GM19438 (cell line): ENCODE measurements around the gene CHRD.

Source experiments
- ATAC-seq: cut with Tn5 transposase; IDR thresholded peaks from one replicate; pipeline ENCODE4 v1.9.1; 2021; ENCODE audit warnings: low read depth; ENCODE audit not compliant: unreplicated experiment

CHRD gene

DNA sequence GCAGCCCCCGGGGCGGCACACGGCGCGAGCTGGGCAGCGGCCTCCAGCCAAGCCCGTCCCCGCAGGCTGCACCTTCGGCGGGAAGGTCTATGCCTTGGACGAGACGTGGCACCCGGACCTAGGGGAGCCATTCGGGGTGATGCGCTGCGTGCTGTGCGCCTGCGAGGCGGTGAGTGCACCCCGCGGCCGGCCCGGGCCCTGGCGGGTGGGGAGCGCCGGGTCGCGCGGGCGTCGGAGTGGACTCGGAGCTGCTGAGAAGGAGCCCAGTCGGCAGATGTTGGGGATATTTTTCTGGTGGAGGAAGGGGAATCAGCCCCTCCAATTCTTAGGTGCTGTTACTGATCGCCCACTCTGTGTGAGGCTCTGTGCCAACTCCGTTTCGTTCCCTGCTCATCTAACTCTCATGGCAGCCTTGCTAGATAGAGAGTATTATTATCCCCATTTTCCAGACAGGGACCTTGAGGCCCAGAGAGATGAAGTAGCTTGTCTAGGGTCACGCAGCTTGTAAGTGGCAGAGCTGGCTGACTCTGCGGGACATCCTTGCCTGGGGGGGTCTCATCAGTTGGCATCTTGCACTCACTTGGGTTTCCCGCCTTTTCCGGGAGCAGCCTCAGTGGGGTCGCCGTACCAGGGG lies 890 bp downstream of the CHRD start:
- no peak for ATAC-seq

DNA sequence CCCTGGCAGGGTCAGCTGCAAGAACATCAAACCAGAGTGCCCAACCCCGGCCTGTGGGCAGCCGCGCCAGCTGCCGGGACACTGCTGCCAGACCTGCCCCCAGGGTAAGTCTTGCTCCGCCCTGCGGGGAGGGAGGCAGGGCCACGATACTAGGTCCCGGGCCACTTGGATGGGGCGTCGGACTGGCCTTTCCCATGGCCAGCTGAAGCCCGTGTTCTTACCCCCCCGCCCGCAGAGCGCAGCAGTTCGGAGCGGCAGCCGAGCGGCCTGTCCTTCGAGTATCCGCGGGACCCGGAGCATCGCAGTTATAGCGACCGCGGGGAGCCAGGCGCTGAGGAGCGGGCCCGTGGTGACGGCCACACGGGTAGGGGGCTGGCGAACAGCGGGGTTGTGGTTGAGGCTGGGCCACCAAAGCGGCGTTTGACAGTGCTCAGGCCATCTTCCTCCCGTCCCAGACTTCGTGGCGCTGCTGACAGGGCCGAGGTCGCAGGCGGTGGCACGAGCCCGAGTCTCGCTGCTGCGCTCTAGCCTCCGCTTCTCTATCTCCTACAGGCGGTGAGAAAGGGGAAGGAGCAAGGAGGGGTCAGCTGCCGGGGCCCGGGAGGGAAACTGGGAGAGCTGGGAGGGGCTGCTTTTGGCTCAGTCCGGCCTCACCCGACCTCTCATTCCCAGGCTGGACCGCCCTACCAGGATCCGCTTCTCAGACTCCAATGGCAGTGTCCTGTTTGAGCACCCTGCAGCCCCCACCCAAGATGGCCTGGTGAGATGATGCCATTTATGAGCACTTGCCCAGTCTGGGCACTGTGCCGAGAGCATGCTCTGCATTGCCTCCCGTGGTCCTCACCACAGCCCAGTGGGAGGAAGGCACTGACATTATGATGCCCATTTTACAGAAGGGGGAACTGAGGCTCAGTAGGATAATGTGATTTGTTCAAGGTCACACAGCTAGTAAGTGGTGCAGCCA lies 1.7 kb downstream of the CHRD start:
- ATAC-seq = no peak

DNA sequence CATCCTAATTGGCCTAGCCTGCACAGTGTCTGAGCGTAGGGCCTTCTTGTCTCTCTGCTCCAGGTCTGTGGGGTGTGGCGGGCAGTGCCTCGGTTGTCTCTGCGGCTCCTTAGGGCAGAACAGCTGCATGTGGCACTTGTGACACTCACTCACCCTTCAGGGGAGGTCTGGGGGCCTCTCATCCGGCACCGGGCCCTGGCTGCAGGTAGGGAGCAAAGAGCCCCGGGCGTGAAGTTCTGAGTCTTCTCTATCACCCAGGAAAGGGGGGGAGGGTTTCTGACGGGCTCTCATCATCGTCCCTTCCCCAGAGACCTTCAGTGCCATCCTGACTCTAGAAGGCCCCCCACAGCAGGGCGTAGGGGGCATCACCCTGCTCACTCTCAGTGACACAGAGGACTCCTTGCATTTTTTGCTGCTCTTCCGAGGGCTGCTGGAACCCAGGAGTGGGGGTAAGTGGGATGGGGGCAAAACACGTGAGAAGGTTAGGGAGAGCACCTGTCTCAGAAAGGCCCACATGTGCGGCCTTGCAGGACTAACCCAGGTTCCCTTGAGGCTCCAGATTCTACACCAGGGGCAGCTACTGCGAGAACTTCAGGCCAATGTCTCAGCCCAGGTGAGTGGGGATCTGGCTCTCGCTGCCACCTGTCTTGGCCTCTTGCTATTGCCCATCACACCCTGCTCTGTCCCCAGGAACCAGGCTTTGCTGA lies 2.6 kb downstream of the CHRD start:
- ATAC-seq = no peak

DNA sequence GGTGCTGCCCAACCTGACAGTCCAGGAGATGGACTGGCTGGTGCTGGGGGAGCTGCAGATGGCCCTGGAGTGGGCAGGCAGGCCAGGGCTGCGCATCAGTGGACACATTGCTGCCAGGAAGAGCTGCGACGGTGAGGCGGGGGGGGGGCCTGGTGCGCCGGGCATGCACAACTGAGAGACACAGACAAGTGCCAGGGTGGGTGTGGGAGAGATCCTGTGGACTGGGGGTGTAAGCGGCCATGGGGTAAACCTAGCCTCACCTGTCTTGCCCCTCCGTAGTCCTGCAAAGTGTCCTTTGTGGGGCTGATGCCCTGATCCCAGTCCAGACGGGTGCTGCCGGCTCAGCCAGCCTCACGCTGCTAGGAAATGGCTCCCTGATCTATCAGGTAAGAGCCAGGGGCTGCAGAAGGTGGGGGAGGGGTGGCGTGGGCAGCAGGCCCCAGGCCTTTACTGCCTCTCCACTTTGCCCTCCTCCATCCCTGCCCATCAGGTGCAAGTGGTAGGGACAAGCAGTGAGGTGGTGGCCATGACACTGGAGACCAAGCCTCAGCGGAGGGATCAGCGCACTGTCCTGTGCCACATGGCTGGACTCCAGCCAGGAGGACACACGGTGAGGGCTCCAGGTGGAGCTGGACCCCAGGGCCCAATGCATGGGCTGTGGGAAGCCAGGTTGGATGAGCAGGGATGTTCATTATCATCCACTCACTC lies 3.3 kb downstream of the CHRD start:
- ATAC-seq = no peak

DNA sequence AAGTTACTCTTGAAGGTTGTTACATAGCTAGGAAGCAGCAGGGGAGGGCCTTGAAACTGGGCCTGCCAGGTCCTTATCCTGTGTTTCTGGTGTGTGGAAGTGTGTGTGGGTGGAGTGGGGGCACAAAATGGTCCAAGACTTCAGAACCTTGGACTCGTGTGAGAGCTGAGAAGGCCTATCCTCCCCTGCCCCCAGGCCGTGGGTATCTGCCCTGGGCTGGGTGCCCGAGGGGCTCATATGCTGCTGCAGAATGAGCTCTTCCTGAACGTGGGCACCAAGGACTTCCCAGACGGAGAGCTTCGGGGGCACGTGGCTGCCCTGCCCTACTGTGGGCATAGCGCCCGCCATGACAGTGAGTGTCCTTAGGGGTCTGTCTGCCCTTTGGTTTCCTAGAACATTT lies 4.5 kb downstream of the CHRD start:
- no peak for ATAC-seq

DNA sequence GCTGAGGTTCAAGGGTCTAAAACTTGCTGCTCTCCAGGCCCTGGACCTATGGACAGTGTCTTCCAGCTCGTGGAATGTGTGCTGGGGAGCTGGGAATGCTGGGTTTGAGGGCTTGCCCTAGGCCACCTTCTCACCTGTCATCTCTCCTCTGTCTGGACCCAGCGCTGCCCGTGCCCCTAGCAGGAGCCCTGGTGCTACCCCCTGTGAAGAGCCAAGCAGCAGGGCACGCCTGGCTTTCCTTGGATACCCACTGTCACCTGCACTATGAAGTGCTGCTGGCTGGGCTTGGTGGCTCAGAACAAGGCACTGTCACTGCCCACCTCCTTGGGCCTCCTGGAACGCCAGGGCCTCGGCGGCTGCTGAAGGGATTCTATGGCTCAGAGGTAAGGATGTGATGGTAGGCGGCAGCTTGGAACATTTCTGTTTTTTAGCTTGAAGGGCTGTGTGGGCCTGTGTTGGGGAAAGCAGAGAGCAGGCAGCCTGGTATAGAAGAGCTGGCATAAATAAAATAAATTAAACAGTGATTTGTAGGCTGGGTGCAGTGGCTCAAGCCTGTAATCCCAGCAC lies 5.1 kb downstream of the CHRD start:
- ATAC-seq = no peak

DNA sequence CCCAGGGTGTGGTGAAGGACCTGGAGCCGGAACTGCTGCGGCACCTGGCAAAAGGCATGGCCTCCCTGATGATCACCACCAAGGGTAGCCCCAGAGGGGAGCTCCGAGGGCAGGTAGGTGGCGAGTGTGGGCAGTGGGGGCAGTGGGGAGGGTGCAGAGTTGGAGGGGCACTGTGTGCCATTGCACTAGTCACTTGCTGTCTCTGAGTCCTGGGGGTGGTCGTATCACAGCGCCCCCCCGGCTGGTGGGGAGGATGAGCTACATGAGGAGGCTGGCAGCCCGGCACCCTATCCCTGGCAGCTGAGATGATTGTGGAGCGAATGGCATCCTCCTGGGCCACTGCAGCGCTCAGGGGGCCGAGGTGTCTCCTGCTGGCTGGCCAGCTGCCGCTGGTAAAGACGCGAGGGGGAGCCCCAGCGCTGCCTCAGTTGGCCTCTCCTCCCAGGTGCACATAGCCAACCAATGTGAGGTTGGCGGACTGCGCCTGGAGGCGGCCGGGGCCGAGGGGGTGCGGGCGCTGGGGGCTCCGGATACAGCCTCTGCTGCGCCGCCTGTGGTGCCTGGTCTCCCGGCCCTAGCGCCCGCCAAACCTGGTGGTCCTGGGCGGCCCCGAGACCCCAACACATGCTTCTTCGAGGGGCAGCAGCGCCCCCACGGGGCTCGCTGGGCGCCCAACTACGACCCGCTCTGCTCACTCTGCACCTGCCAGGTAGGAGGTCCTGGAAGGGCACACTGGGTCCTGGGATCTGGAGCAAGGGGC lies 6.4 kb downstream of the CHRD start:
- ATAC-seq = no peak

DNA sequence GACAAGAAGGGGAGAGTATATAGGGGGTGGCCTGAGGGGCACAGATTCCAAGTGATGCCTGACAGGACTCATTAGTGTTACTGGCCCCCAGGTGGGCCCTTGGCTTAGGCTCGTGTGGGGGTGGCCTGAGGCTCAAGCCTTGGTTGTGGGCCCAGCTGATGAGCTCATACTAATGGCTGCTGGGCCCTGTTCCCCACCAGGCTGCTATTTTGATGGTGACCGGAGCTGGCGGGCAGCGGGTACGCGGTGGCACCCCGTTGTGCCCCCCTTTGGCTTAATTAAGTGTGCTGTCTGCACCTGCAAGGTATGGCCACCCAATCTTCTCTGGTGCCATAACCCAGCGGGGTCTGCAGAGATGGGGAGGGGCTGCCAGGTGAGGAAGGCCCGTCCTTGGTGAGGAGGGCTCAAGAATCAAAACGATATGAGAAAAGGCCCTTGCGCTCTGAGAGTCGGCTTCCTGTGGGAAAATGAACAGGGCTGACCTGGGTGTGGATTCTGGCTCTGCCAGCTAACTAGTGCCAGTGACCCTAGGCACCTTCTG lies 7.4 kb downstream of the CHRD start:
- no peak for ATAC-seq

DNA sequence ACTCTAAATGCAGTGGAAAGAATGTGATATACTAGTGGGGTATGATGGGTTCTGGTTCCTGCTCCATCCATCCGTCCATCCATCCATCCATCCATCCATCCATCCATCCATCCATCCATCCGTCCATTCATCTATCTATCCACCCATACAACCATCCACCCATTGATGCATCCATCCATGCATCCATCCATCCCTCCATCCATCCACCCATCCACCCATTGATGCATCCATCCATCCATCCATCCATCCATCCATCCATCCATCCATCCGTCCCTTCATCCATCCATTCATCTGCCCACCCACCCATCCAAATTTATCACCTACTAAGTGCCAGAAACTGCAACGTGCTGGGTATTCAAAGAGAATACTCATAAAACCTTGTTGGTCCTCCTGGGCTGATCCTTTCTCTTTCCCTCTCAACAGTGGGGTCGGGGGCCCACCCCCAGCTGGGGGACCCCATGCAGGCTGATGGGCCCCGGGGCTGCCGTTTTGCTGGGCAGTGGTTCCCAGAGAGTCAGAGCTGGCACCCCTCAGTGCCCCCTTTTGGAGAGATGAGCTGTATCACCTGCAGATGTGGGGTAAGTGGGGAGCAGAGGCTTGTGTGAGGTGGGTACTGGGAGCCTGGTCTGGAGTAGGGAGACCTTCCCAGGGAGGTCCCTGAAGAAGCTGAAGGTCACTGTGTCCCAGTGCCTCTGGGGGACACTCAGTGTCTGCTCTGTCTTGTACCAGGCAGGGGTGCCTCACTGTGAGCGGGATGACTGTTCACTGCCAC lies 8.5 kb downstream of the CHRD start:
- no peak for ATAC-seq

DNA sequence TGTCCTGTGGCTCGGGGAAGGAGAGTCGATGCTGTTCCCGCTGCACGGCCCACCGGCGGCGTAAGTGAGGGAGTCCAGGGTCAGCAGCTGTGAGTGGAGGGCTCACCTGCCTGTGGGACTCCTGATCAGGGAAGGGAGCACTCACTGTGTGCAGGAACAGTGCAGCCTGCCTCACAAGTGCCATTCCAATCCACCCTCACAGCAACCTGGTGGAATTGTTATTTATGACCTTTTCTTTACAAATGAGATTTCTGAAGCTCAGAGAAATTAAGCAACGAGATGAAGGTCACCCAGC lies 9.0 kb downstream of the CHRD start:
- no peak for ATAC-seq

DNA sequence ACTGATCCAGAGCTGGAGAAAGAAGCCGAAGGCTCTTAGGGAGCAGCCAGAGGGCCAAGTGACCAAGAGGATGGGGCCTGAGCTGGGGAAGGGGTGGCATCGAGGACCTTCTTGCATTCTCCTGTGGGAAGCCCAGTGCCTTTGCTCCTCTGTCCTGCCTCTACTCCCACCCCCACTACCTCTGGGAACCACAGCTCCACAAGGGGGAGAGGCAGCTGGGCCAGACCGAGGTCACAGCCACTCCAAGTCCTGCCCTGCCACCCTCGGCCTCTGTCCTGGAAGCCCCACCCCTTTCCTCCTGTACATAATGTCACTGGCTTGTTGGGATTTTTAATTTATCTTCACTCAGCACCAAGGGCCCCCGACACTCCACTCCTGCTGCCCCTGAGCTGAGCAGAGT lies 9.5 kb downstream of the CHRD start:
- ATAC-seq = no peak

DNA sequence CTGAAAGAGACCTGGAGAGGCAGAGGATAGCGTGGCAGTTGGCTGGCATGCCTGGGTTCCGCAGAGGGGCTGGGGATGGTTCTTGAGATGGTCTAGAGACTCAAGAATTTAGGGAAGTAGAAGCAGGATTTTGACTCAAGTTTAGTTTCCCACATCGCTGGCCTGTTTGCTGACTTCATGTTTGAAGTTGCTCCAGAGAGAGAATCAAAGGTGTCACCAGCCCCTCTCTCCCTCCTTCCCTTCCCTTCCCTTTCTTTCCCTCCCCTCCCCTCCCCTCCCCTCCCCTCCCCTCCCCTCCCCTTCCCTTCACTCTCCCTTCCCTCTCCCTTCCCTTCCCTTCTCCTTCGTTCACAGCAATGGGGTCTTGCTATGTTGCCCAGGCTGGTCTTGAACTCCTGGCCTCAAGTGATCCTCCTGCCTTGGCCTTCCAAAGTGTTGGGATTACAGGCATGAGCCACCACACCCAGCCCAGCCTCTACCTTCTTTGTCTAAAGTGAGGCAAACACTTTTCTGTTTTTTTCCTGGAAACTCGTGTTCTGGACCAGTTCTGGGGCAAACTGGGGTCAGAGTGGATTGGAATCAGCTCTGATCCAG lies 10.2 kb downstream of the CHRD start:
- ATAC-seq = no peak

DNA sequence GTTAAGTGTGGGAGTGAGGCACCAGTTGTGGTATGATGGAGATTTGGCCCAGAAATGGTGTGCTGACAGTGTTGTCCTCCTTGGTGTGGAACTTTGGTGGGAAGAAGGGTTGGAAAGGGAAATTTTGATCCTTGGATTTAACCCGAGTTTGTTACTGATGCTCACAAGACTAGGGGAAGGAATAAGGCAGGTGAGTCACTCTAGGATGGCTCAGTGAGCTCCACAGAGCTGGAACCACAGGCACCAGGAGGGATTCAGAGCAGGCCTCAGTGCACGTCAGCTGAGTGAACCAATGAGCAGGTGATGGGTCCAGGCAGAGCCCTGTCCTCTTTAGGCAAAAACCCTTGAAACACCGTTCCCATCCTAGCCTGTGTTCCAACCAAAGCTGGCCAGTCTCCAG lies 11.4 kb downstream of the CHRD start:
- no peak for ATAC-seq

DNA sequence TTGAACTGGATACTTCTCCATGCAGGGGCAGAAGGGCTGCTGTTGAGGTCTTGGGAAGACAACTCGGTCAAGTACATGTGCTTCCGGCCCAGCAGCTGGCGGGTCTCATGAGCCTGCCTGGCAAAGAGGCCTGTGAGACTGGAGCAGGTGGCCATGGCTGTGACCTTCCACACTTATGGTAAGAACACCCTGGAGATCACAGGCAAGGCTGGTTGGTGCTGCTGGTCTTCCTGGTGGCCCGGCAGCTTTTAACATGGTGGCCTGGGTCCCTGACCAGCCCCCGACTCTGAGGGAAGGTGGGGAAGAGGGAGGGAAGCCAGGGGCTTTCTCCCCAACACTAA lies 15.4 kb downstream of the CHRD start:
- ATAC-seq = no peak

DNA sequence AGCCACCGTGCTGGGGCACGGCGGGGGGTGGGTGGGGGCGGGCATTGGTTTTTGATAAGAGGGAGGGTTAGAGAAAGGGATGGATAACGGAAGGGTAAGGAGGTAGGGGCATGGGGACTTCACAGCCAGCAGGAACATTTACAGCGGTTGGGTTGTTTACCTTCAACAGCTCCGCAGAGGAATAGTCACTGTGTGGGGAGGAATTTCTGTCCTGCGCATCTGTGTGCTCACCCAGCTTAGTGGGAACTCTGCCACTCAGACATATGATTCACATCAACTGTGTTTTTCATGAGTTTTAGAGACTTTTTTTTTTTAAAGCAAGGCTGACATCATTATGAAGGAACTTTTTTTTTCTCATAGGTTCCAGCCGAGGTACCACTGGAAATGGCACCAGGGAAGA lies 19.6 kb downstream of the CHRD start:
- no peak for ATAC-seq

DNA sequence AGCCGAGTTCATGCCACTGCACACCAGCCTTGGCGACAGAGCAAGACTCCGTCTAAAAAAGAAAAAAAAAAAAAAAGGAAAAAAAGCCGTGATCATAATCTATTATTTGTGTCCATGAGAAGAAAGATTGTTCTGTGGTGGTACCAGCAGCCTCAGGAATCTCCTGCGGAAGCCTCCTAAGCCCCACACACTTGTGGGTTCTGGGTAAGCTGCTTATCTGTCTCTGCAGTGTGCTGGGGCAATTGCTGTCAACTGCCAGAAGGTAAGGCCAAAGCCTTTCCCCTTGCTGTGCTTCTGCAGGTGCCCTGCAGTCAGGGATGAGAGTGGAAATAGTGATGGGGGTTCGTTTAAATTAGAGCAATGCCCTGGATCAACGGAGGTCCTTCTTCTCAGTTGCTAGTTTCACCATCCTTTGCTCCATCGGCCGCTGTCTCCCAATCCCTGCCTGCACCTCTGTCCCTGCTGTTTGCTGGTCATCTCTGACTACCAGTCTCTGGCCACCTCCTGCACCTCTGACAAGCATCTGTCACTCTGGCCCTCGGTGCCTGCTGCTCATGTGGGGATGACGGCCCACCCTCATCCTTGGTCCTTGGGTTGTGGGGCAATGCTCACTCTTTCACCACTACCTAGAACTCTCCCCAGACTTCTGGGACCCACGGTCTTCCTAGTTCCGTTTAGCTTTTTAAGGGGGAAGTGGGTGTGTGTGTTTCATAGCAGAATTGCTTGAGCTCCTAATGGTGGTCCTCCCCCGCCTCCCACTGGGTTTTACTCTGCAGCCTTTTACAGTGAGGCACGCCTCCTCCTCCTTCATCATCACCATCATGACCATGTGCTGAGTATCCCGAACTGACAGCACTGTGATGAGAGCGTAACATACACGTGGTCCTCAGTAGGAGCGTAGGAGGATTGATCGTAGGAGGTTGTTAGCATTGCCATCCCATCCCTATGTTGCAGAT lies 25.5 kb downstream of the CHRD start:
- ATAC-seq = no peak

DNA sequence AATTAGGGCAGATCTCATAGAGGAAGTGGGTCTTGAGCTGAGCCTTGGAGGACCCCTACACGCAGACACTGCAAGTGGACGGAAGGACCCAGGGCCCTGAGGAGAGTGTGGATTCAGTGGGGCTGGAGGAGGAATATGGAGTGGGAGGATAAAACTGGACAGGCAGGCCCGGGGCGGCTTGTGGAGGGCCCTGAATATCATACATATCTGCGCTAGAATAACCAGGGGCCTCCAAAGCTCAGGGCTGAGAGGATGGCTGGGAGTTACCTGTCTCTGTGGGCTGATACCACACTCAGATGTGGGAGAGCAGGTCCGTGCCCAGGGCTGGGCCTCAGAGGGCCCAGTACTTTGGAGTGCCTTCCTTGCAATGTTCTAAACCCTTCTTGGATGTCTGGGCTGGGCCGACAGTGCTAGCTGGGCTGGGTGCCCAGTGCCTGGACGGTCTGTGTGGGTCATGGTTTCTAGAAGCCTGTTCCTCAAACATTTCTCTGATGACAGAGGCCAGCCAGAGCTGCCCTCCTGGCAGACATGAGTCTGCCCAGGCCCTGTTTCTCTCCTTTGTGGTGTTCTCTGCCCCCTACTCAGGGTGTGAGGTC lies 29.6 kb downstream of the CHRD start:
- no peak for ATAC-seq
